ENCODE results near the gene BCAR3. TPM values are rescaled to one million over a fixed set of nuclear protein-coding genes. Genes with fewer than 3 reads are reported as not detected.
A peak's percentile ranks its signal among the peaks of the same experiment; 100 is the strongest.

The BCAR3 gene
- total RNA-seq, 1 donor from 2014 or later, result 22.8 TPM

GRCh38 chr1:93690921-93691789 lies 9.5 kb upstream of the BCAR3 start:
- no peak for DNase-seq (ENCODE audit: extremely low spot score in 2 of 2)
- H3K4me1 ChIP-seq, result peaks cover 31% of the 10 kb centered on the region
- peak overlapping the region; percentile 60 for H3K27ac ChIP-seq
- no peak for TF ChIP-seq POLR2AphosphoS5 (IDR thresholded peaks at IDR 0.05; ENCODE audit: insufficient read depth in 1 of 2, low read depth in 1 of 2)
- TF ChIP-seq POLR2A (IDR thresholded peaks at IDR 0.05), result no peak
- TF ChIP-seq, protein P1, sequence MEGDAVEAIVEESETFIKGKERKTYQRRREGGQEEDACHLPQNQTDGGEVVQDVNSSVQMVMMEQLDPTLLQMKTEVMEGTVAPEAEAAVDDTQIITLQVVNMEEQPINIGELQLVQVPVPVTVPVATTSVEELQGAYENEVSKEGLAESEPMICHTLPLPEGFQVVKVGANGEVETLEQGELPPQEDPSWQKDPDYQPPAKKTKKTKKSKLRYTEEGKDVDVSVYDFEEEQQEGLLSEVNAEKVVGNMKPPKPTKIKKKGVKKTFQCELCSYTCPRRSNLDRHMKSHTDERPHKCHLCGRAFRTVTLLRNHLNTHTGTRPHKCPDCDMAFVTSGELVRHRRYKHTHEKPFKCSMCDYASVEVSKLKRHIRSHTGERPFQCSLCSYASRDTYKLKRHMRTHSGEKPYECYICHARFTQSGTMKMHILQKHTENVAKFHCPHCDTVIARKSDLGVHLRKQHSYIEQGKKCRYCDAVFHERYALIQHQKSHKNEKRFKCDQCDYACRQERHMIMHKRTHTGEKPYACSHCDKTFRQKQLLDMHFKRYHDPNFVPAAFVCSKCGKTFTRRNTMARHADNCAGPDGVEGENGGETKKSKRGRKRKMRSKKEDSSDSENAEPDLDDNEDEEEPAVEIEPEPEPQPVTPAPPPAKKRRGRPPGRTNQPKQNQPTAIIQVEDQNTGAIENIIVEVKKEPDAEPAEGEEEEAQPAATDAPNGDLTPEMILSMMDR (IDR thresholded peaks at IDR 0.05), result no peak
- intact Hi-C loops (cut with DNase I), result no loop called here
- H3K27me3 ChIP-seq, result no peaks in the 10 kb centered on the region
- H3K4me3 ChIP-seq, result no peak overlapping the region
- H3K36me3 ChIP-seq, result no peaks in the 10 kb centered on the region
- no peaks in the 10 kb centered on the region for H3K9me3 ChIP-seq

- intact Hi-C loops (cut with DNase I), result no loop called here
- no peaks in the 10 kb centered on the region for H3K9me3 ChIP-seq
- peaks cover 31% of the 10 kb centered on the region for H3K4me1 ChIP-seq
- H3K36me3 ChIP-seq, result no peaks in the 10 kb centered on the region
- no peak for TF ChIP-seq POLR2A (IDR thresholded peaks at IDR 0.05)
- TF ChIP-seq POLR2AphosphoS5 (IDR thresholded peaks at IDR 0.05; ENCODE audit: insufficient read depth in 1 of 2, low read depth in 1 of 2), result no peak
- TF ChIP-seq, protein P1 (IDR thresholded peaks at IDR 0.05), result no peak
- no peak overlapping the region for H3K27ac ChIP-seq
- DNase-seq (ENCODE audit: extremely low spot score in 2 of 2), result no peak
- no peak overlapping the region for H3K4me3 ChIP-seq
- H3K27me3 ChIP-seq, result no peaks in the 10 kb centered on the region
Observed at GRCh38 chr1:93690341-93690740, 8.7 kb upstream of the BCAR3 start.

- DNase-seq (ENCODE audit: extremely low spot score in 2 of 2), result no peak
- no peak overlapping the region for H3K27ac ChIP-seq
- H3K9me3 ChIP-seq, result no peaks in the 10 kb centered on the region
- H3K27me3 ChIP-seq, result no peaks in the 10 kb centered on the region
- no peaks in the 10 kb centered on the region for H3K36me3 ChIP-seq
- intact Hi-C loops (cut with DNase I), result no loop called here
- no peak overlapping the region for H3K4me3 ChIP-seq
- TF ChIP-seq, protein P1 (IDR thresholded peaks at IDR 0.05), result no peak
- TF ChIP-seq POLR2A (IDR thresholded peaks at IDR 0.05) (no peak), POLR2AphosphoS5 (IDR thresholded peaks at IDR 0.05; ENCODE audit: insufficient read depth in 1 of 2, low read depth in 1 of 2) (no peak)
- H3K4me1 ChIP-seq, result peaks cover 31% of the 10 kb centered on the region
Observed at GRCh38 chr1:93689521-93690223, 8.0 kb upstream of the BCAR3 start.

- no peak for DNase-seq (ENCODE audit: extremely low spot score in 2 of 2)
- H3K36me3 ChIP-seq, result no peaks in the 10 kb centered on the region
- no peak overlapping the region for H3K4me3 ChIP-seq
- no peak overlapping the region for H3K27ac ChIP-seq
- no peaks in the 10 kb centered on the region for H3K9me3 ChIP-seq
- no peaks in the 10 kb centered on the region for H3K27me3 ChIP-seq
- TF ChIP-seq POLR2AphosphoS5 (IDR thresholded peaks at IDR 0.05; ENCODE audit: insufficient read depth in 1 of 2, low read depth in 1 of 2) (no peak), POLR2A (IDR thresholded peaks at IDR 0.05) (no peak)
- TF ChIP-seq, protein P1 (IDR thresholded peaks at IDR 0.05), result no peak
- H3K4me1 ChIP-seq, result peaks cover 16% of the 10 kb centered on the region
- intact Hi-C loops (cut with DNase I), result no loop called here
Observed at GRCh38 chr1:93687542-93687941, 5.9 kb upstream of the BCAR3 start.

All from vagina (tissue), 2 donors.